NCI-H2227 (cell line): ENCODE measurements around the gene DIABLO.

Experiments
- DNase-seq: peaks from one replicate; lab custom pipeline; 2025; ENCODE audit not compliant: unreplicated experiment; lab: John Stamatoyannopoulos, UW

The DIABLO gene

GRCh38 chr12:122158700-122159285 is 67.1 kb downstream of the DIABLO start:
- DNase-seq = no peak
